Esophagus squamous epithelium (tissue), 4 donors: ENCODE data around the gene CD247.

Experiments used
- POLR2A ChIP-seq, 4 donors: fragments of 450-650 bp; IDR thresholded peaks; one replicate each; pipeline ENCODE4 v1.6.1; 2017; ENCODE audit warnings: antibody characterized with exemption in 4 of 4, mild to moderate bottlenecking in 4 of 4, moderate library complexity in 3 of 4
- TF ChIP-seq, protein P1 (sequence below), 6 experiments: fragments of 450-650 bp in 4 of 6; fragments of 200-600 bp in 2 of 6; sonication (generic) in 2 of 6; IDR thresholded peaks; one replicate each; pipeline ENCODE4 v1.5.1; 2016 to 2019; ENCODE audit warnings: antibody characterized with exemption in 6 of 6, mild to moderate bottlenecking in 4 of 6, moderate library complexity in 4 of 6

DNA sequence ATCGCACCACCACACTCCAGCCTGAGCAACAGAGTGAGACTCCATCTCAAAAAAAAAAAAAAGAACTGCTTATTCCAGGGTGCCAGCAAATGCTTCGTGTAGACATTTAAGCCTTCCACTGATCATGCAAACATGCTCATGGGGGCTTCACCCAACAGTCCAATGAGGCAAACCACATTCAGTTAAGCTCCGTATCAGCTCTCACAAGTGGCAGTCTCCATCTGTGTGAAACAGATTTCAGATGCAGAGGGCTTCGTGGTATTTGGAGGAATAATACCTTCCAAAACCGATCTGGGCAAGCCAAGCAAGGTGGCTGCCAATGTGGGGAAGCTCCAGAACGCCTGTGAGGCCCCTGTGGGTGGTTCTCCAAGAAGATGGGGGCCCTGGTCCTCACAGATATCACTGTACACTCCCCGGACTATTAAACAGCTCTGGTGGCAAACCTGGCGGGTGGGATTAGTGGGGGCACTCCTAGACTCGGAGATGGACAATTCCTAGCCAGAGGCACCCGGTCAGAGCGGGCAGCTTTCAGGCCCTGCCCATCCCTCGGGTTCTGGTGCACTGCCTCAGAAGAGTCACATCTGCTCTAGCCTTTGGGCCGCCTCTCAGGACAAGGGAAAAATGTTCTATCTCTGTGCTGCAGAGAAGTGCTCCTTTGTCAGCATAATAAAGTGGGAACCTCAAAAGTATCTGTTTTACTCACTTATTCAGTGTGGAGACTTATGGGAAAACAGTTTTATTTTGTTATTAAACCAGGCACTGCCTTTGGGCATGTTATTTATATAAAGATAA lies 25.1 kb upstream of the CD247 start:
- TF ChIP-seq, protein P1, sequence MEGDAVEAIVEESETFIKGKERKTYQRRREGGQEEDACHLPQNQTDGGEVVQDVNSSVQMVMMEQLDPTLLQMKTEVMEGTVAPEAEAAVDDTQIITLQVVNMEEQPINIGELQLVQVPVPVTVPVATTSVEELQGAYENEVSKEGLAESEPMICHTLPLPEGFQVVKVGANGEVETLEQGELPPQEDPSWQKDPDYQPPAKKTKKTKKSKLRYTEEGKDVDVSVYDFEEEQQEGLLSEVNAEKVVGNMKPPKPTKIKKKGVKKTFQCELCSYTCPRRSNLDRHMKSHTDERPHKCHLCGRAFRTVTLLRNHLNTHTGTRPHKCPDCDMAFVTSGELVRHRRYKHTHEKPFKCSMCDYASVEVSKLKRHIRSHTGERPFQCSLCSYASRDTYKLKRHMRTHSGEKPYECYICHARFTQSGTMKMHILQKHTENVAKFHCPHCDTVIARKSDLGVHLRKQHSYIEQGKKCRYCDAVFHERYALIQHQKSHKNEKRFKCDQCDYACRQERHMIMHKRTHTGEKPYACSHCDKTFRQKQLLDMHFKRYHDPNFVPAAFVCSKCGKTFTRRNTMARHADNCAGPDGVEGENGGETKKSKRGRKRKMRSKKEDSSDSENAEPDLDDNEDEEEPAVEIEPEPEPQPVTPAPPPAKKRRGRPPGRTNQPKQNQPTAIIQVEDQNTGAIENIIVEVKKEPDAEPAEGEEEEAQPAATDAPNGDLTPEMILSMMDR (IDR thresholded peaks at IDR 0.05) = no peak
- no peak for TF ChIP-seq POLR2A (IDR thresholded peaks at IDR 0.05)
